ENCODE data around the gene PRCP.
A peak's percentile ranks its signal among the peaks of the same experiment; 100 is the strongest.
"Not testable (repeated sequence)": the region's sequence is repeated elsewhere in the genome, so short reads cannot be mapped to it uniquely, and the experiment has no call there.

The PRCP gene

GRCh38 chr11:82872377-82873150, 27.7 kb downstream of the PRCP start:
- no peak for DNase-seq (ENCODE audit: low read depth in 2 of 2)

GRCh38 chr11:82871646-82872045, 28.6 kb downstream of the PRCP start:
- no peak for DNase-seq (ENCODE audit: low read depth in 2 of 2)

- no peak for DNase-seq (ENCODE audit: low read depth in 2 of 2)
These were observed 30.6 kb downstream of the PRCP start for GRCh38 chr11:82869657-82870056.

DNA sequence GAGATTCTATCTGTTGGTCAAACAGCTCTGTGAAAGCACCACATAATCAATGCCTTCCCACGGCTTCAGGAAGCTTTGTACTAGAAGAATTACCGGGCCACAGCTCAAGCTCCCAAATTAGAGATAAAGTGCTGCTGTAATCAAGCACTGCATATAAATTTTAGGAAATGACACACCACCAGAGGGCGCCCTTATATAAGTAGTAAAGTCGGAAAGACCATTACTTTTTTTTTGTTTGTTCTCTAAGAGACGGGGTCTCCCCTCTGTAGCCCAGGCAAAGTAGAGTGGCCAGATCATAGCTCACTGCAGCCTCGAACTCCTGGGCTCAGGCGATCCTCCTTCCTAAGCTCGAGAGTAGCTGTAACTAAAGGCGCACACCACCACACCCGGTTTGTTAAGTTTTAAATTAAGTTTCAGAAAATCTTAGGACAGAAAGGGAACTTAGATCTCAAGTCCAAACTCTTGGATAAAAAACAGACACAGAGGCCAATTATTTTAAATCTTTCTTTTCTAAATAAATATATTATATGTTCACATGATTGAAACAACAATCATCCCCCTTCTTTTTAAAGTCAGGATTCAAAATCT, 32.6 kb downstream of the PRCP start:
- peak; percentile 48 to 49 for DNase-seq (ENCODE audit: low read depth in 2 of 2)

GRCh38 chr11:82865841-82866240, 34.4 kb downstream of the PRCP start:
- DNase-seq (ENCODE audit: low read depth in 2 of 2): no peak

- DNase-seq (ENCODE audit: low read depth in 2 of 2): no peak
These were observed 36.0 kb downstream of the PRCP start for GRCh38 chr11:82864268-82864667.

- no peak for DNase-seq (ENCODE audit: low read depth in 2 of 2)
These were observed 37.0 kb downstream of the PRCP start for GRCh38 chr11:82863209-82863608.

GRCh38 chr11:82862379-82862778, 37.9 kb downstream of the PRCP start:
- DNase-seq (ENCODE audit: low read depth in 2 of 2): no peak

DNA sequence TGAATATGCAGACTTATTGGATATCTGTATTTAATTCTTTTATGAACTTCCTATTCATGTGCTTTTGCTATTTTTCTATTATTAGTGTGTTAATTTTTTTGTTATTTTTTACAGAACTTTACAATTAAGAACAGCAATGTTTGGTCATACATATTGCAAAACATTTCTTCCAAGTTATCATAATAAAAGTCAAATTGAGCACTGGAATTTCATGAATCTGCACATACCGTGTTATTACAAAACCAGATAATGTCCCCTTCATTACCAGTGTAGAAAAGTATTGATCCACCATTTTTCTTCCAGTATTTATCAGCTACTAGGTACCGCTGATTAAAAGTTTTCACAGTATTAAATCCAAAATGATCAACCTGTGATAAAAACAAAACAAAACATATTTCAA, 40.5 kb downstream of the PRCP start:
- no peak for DNase-seq (ENCODE audit: low read depth in 2 of 2)

DNA sequence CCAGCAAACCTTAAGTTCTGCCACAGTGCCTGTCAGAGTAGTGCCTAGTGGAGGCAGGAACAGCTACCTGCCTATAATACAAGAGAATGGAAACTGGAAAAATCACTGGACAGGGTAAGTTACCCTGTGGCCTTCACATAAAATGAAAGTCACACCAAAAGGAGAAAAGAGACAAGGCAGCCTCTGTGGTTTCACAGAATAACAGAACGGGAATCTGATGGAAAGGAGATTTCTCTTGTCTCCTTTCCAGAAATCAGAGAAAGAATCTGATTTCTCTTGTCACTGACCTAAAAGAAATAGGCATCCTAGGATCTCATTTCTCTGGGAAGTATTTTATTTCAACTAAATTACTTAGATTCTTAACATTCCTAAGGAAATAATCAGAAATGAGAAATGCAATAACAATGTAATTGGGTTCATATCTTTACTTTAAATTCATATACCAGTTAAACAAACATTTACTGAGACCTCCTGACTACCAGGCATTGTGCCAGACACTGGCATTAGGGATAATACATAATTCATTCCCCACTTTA, 41.6 kb downstream of the PRCP start:
- DNase-seq (ENCODE audit: low read depth in 2 of 2): no peak

- no peak for DNase-seq (ENCODE audit: low read depth in 2 of 2)
These were observed 42.1 kb downstream of the PRCP start for GRCh38 chr11:82858133-82858532.

- no peak for DNase-seq (ENCODE audit: low read depth in 2 of 2)
These were observed 43.1 kb downstream of the PRCP start for GRCh38 chr11:82857145-82857544.

- no peak for DNase-seq (ENCODE audit: low read depth in 2 of 2)
These were observed 44.6 kb downstream of the PRCP start for GRCh38 chr11:82855616-82856015.

DNA sequence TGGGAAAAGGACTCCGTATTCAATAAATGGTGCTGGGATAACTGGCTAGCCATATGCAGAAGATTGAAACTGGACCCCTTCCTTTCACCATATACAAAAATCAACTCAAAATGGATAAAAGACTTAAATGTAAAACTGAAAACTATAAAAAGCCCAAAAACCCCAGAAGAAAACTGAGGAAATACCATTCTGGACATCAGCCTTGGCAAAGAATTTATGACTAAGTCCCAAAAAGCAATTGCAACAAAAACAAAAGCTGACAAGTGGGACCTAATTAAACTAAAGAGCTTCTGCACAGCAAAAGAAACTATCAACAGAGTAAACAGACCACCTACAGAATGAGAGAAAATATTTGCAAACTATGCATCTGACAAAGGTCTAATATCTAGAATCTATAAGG, 45.3 kb downstream of the PRCP start:
- DNase-seq (ENCODE audit: low read depth in 2 of 2): not testable (repeated sequence)

GRCh38 chr11:82854242-82854641, 46.0 kb downstream of the PRCP start:
- no peak for DNase-seq (ENCODE audit: low read depth in 2 of 2)

GRCh38 chr11:82848829-82849228, 51.4 kb downstream of the PRCP start:
- DNase-seq (ENCODE audit: low read depth in 2 of 2): no peak

- no peak for DNase-seq (ENCODE audit: low read depth in 2 of 2)
These were observed 54.6 kb downstream of the PRCP start for GRCh38 chr11:82845356-82846353.

DNA sequence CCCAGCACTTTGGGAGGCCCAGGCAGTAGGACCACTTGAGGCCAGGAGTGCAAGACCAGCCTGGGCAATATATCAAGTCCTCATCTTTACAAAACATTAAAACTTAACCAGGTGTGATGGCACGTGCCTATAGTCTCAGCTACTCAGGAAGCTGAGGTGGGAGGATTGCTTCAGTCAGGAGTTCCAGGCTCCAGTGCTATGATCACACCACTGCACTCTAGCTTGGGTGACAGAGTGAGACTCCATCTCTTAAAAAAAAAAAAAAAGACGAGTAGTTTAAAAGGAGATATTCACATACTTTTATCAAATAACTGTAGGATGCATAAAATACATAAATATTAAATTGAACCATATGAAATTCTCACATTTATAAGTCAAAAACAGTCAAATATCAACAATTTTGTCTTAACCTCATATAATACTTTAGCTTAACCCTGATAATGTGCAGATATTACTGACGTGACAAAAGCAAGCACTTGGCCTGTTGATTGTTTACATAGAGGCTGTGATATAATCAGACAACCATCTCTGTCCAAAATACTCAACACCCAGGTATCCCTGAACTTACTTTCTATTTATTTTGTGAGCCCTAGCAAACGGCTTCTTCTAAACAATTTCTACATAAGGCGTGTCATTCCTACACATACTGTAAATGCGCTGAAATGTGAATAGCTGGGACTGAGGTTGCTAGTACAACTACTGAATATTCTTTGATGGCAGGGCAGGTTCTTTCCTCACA, 57.0 kb downstream of the PRCP start:
- DNase-seq (ENCODE audit: low read depth in 2 of 2): no peak

- no peak for DNase-seq (ENCODE audit: low read depth in 2 of 2)
These were observed 58.2 kb downstream of the PRCP start for GRCh38 chr11:82842019-82842418.

GRCh38 chr11:82837650-82838049, 62.6 kb downstream of the PRCP start:
- DNase-seq (ENCODE audit: low read depth in 2 of 2): no peak

DNA sequence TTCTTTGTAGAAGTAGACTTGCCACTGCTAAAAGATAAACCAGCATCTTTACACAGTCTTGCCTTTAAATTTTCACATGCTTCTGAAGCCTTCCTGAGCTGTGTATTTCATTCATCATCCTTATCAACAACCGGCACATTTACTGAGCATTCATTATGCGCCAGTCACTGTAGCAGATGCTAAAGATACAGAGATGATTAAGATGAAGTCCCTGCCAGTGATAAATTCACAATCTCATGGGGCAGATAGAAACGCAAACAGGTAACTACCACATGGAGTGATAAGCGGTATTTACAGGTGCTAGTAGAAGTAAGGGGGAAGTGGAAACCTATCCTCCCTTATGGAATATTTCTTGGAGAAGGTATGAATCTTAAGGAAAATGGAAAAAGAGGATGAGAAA, 67.2 kb downstream of the PRCP start:
- no peak for DNase-seq (ENCODE audit: low read depth in 2 of 2)

Measured in activated CD8-positive, alpha-beta memory T cell treated with anti-CD3 and anti-CD28 coated beads for 4 hours (primary cell).